Esophagus muscularis mucosa (tissue), 4 donors: ENCODE results near the gene LRP1. TPM values are rescaled to one million over a fixed set of nuclear protein-coding genes. Genes with fewer than 3 reads are reported as not detected.

ENCODE experiments used
- DNase-seq: peaks from one replicate; pipeline ENCODE4 v3.0.0-alpha.2; 2017; ENCODE audit errors: extremely low spot score
- H3K27ac ChIP-seq, 4 donors: fragments of 200-600 bp; sonication (generic); replicated peaks in 1 of 4; 1 replicate in 3 of 4; 2 replicates in 1 of 4; pipeline ENCODE4 v1.5.1; 2016 to 2019; ENCODE audit warnings: mild to moderate bottlenecking in 1 of 4
- H3K27me3 ChIP-seq, 4 donors: fragments of 200-600 bp; sonication (generic); one replicate each; pipeline versions ENCODE4 v1.5.1 to v1.6.0; 2016 to 2019
- H3K36me3 ChIP-seq, 4 donors: fragments of 200-600 bp; sonication (generic); one replicate each; pipeline ENCODE4 v1.5.1; 2016 to 2019
- H3K4me1 ChIP-seq, 4 donors: fragments of 200-600 bp; sonication (generic); one replicate each; pipeline ENCODE4 v1.5.1; 2016 to 2019
- H3K4me3 ChIP-seq, 4 donors: fragments of 200-600 bp; sonication (generic); 1 replicate in 2 of 4; 2 replicates in 2 of 4; pipeline ENCODE4 v1.5.1; 2016 to 2019; ENCODE audit warnings: mild to moderate bottlenecking in 4 of 4, moderate library complexity in 1 of 4
- H3K9me3 ChIP-seq, 4 donors: fragments of 200-600 bp; sonication (generic); 1 replicate in 3 of 4; 2 replicates in 1 of 4; pipeline ENCODE4 v1.5.1; 2016 to 2019
- CTCF ChIP-seq, 3 experiments: fragments of 200-600 bp in 2 of 3; fragments of 450-650 bp in 1 of 3; sonication (generic) in 2 of 3; IDR thresholded peaks; one replicate each; pipeline ENCODE4 v1.5.1; 2017 to 2019; ENCODE audit warnings: antibody characterized with exemption in 3 of 3, mild to moderate bottlenecking in 2 of 3, moderate library complexity in 1 of 3
- EP300 ChIP-seq: sonication (generic); formaldehyde crosslinking; IDR thresholded peaks from one replicate; pipeline ENCODE4 v1.6.1; 2017; ENCODE audit warnings: antibody characterized with exemption
- POLR2A ChIP-seq: fragments of 450-650 bp; IDR thresholded peaks from one replicate; pipeline ENCODE4 v1.6.1; 2017; ENCODE audit warnings: antibody characterized with exemption, moderate library complexity, mild to moderate bottlenecking, low read depth
- POLR2AphosphoS5 ChIP-seq, 2 donors: sonication (generic); formaldehyde crosslinking; IDR thresholded peaks; one replicate each; pipeline ENCODE4 v1.6.1; 2017; ENCODE audit warnings: antibody characterized with exemption in 2 of 2
- WGBS: methylation state at CpG from one replicate; pipeline ENCODE4 v1.1.5; 2018; 5-methylcytosine and 5-hydroxymethylcytosine counted together
- intact Hi-C: fragments of 100-400 bp; cut with DNase I; formaldehyde crosslinking; loops from one replicate; pipeline ENCODE4 v1.15.1; 2023
- total RNA-seq, 4 donors: library from RNA; depleted of rRNA; stranded (reverse); fragments of >200 nt; gene quantifications; one replicate each; pipeline versions ENCODE4 v1.1.0 to v1.2.1, GENCODE V29; 2016

LRP1 gene
- total RNA-seq, 4 donors from 2014 or later = 203 to 338 (median 250) TPM

- Histone ChIP-seq H3K9me3 (no peaks in the 10 kb centered on the region), H3K4me3 (no peak overlapping the region), H3K27ac (no peak overlapping the region), H3K36me3 (peaks cover 52 to 91% (median 86%) of the 10 kb centered on the region in 4 donors), H3K4me1 (peaks cover 0 to 9% (median 4%) of the 10 kb centered on the region in 4 donors), H3K27me3 (no peaks in the 10 kb centered on the region)
- WGBS = 96% methylated on average over 10 of the region's 20 CpGs
- intact Hi-C loops = no loop called here
- TF ChIP-seq POLR2AphosphoS5 (IDR thresholded peaks at IDR 0.05) = no peak
- TF ChIP-seq CTCF (IDR thresholded peaks at IDR 0.05) = no peak
- TF ChIP-seq EP300 = no peak
- no peak for TF ChIP-seq POLR2A
- no peak for DNase-seq
These were observed 52.2 kb downstream of the LRP1 start for GRCh38 chr12:57180321-57180989.

- peaks cover 58 to 91% (median 88%) of the 10 kb centered on the region in 4 donors for H3K36me3 ChIP-seq
- WGBS = 75% methylated on average over 5 of the region's 9 CpGs
- H3K4me3 ChIP-seq = no peak overlapping the region
- DNase-seq = no peak
- intact Hi-C loops = no loop called here
- no peak overlapping the region for H3K27ac ChIP-seq
- no peak for TF ChIP-seq POLR2AphosphoS5 (IDR thresholded peaks at IDR 0.05)
- TF ChIP-seq POLR2A = no peak
- no peak for TF ChIP-seq EP300
- TF ChIP-seq CTCF (IDR thresholded peaks at IDR 0.05) = no peak
- no peaks in the 10 kb centered on the region for H3K9me3 ChIP-seq
- H3K27me3 ChIP-seq = no peaks in the 10 kb centered on the region
- peaks cover 0 to 3% (median 0%) of the 10 kb centered on the region in 4 donors for H3K4me1 ChIP-seq
These were observed 52.8 kb downstream of the LRP1 start for GRCh38 chr12:57181072-57181471.

GRCh38 chr12:57181561-57182155 lies 53.4 kb downstream of the LRP1 start:
- intact Hi-C loops = loop anchor here (2.0 kb wide), 2 partner anchors 57 to 113 kb away; no protein-coding TSS in a partner anchor
- H3K4me1 ChIP-seq = no peaks in the 10 kb centered on the region
- H3K27ac ChIP-seq = no peak overlapping the region
- peaks cover 64 to 91% (median 88%) of the 10 kb centered on the region in 4 donors for H3K36me3 ChIP-seq
- H3K9me3 ChIP-seq = no peaks in the 10 kb centered on the region
- H3K4me3 ChIP-seq = no peak overlapping the region
- no peak for TF ChIP-seq POLR2AphosphoS5 (IDR thresholded peaks at IDR 0.05)
- no peak for TF ChIP-seq POLR2A
- no peak for TF ChIP-seq CTCF (IDR thresholded peaks at IDR 0.05)
- H3K27me3 ChIP-seq = no peaks in the 10 kb centered on the region
- WGBS = 76% methylated on average over 5 of the region's 5 CpGs
- DNase-seq = no peak

- Histone ChIP-seq H3K36me3 (peaks cover 64 to 91% (median 88%) of the 10 kb centered on the region in 4 donors), H3K4me3 (no peak overlapping the region), H3K9me3 (no peaks in the 10 kb centered on the region), H3K4me1 (no peaks in the 10 kb centered on the region), H3K27ac (no peak overlapping the region), H3K27me3 (no peaks in the 10 kb centered on the region)
- intact Hi-C loops = loop anchor here (2.0 kb wide), 2 partner anchors 58 to 114 kb away; no protein-coding TSS in a partner anchor
- WGBS = 66% methylated on average over 12 of the region's 13 CpGs
- DNase-seq = no peak
- TF ChIP-seq CTCF (IDR thresholded peaks at IDR 0.05) (peak; percentile 82 to 93 (median 90)), POLR2AphosphoS5 (IDR thresholded peaks at IDR 0.05) (peak; percentile 19 to 40), EP300 (no peak), POLR2A (no peak)
These were observed 54.8 kb downstream of the LRP1 start for GRCh38 chr12:57182918-57183575.
